Trophoblast cell (in vitro differentiated cells and primary cell): ENCODE data around the gene RCAN2.

Source experiments
- DNase-seq, 2 donors: peaks; one replicate each; pipeline ENCODE4 v3.0.0-alpha.2; 2016
- H2AFZ ChIP-seq: 2 replicates; pipeline ENCODE4 v1.6.1; 2013; ENCODE audit warnings: low read length, moderate library complexity, mild to moderate bottlenecking; ENCODE audit not compliant: insufficient read depth, poor library complexity
- H2AK5ac ChIP-seq: 2 replicates; pipeline ENCODE4 v1.6.1; 2013; ENCODE audit warnings: mild to moderate bottlenecking, low read length
- H2BK120ac ChIP-seq: 2 replicates; pipeline ENCODE4 v1.6.1; 2013; ENCODE audit warnings: low read length, mild to moderate bottlenecking, moderate library complexity; ENCODE audit not compliant: insufficient read depth, poor library complexity
- H2BK12ac ChIP-seq: 2 replicates; pipeline ENCODE4 v1.6.1; 2013; ENCODE audit warnings: mild to moderate bottlenecking, low read length, moderate library complexity
- H2BK5ac ChIP-seq: 2 replicates; pipeline ENCODE4 v1.6.1; 2013; ENCODE audit warnings: low read length, low read depth, moderate library complexity, mild to moderate bottlenecking; ENCODE audit not compliant: poor library complexity
- H3K14ac ChIP-seq: 2 replicates; pipeline ENCODE4 v1.6.1; 2013; ENCODE audit warnings: mild to moderate bottlenecking, low read length
- H3K18ac ChIP-seq: 2 replicates; pipeline ENCODE4 v1.6.1; 2013; ENCODE audit warnings: mild to moderate bottlenecking, low read length
- H3K23ac ChIP-seq: 2 replicates; pipeline ENCODE4 v1.6.1; 2013; ENCODE audit warnings: low read length
- H3K27ac ChIP-seq: 2 replicates; pipeline ENCODE4 v1.5.1; 2013; ENCODE audit warnings: low read depth, mild to moderate bottlenecking, inconsistent platforms, low read length, moderate library complexity
- H3K27me3 ChIP-seq: 2 replicates; pipeline ENCODE4 v1.6.1; 2013; ENCODE audit warnings: inconsistent platforms, mild to moderate bottlenecking, low read length, moderate library complexity; ENCODE audit not compliant: insufficient read depth
- H3K36me3 ChIP-seq, 2 experiments: 1 replicate in 1 of 2; 2 replicates in 1 of 2; pipeline ENCODE4 v1.6.1; 2013; ENCODE audit warnings: low read length in 2 of 2, mild to moderate bottlenecking in 2 of 2, moderate library complexity in 1 of 2; ENCODE audit not compliant: insufficient read depth in 2 of 2, control insufficient read depth in 1 of 2
- H3K4ac ChIP-seq: 2 replicates; pipeline ENCODE4 v1.6.1; 2013; ENCODE audit warnings: low read depth, mild to moderate bottlenecking, low read length, moderate library complexity
- H3K4me1 ChIP-seq, 2 experiments: 1 replicate in 1 of 2; 2 replicates in 1 of 2; pipeline ENCODE4 v1.6.1; 2013; ENCODE audit warnings: low read length in 2 of 2, mild to moderate bottlenecking in 2 of 2, moderate library complexity in 1 of 2; ENCODE audit not compliant: insufficient read depth in 2 of 2, control insufficient read depth in 1 of 2
- H3K4me2 ChIP-seq: 2 replicates; pipeline ENCODE4 v1.6.1; 2013; ENCODE audit warnings: inconsistent platforms, mild to moderate bottlenecking, low read length, moderate library complexity
- H3K4me3 ChIP-seq: 2 replicates; pipeline ENCODE4 v1.5.1; 2013; ENCODE audit warnings: mild to moderate bottlenecking, low read depth, low read length, inconsistent platforms
- H3K79me1 ChIP-seq: one replicate; pipeline ENCODE4 v1.6.1; 2013; ENCODE audit warnings: low read length
- H3K79me2 ChIP-seq: 2 replicates; pipeline ENCODE4 v1.6.1; 2013; ENCODE audit warnings: low read length, mild to moderate bottlenecking; ENCODE audit not compliant: control insufficient read depth, insufficient read depth, poor library complexity
- H3K9ac ChIP-seq: 2 replicates; pipeline ENCODE4 v1.6.1; 2013; ENCODE audit warnings: mild to moderate bottlenecking, low read length
- H3K9me3 ChIP-seq: 2 replicates; pipeline ENCODE4 v1.6.1; 2013; ENCODE audit warnings: low read depth, mild to moderate bottlenecking, control low read depth, inconsistent platforms, low read length; ENCODE audit not compliant: insufficient read depth
- H4K12ac ChIP-seq: 2 replicates; pipeline ENCODE4 v1.6.1; 2013; ENCODE audit warnings: low read depth, mild to moderate bottlenecking, low read length, moderate library complexity
- H4K8ac ChIP-seq: 2 replicates; pipeline ENCODE4 v1.6.1; 2013; ENCODE audit warnings: low read depth, mild to moderate bottlenecking, low read length, moderate library complexity
- H4K91ac ChIP-seq: one replicate; pipeline ENCODE4 v1.6.1; 2013; ENCODE audit warnings: low read depth, mild to moderate bottlenecking, low read length, moderate library complexity
- WGBS: extraction: QIAGEN DNeasy Blood & Tissue Kit; methylation state at CpG from one replicate; pipeline ENCODE4 v1.1.7; 2013; ENCODE audit warnings: missing lambda C conversion rate; ENCODE audit not compliant: insufficient read length, insufficient coverage; ENCODE audit errors: extremely low coverage; 5-methylcytosine and 5-hydroxymethylcytosine counted together

RCAN2 gene

DNA sequence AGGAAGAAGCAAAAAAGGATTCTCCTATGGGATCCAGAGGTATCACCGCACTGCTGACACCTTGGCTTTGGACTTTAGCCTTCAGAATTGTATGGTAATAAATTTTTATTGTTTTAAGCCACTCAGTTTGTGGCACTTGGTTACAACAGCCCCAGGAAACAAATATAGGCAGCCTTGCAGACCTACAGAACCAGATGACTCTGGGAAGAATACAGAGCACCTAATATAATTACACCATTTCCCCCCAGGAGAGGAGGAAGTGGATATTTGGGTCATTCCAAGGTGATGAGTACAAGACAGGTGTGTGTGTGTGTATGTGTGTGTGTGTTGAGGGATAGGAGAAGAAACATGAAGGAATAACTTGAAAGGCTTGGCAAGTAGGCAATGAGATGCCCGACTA, 236.3 kb downstream of the RCAN2 start:
- Histone ChIP-seq H3K9me3 (no peaks in the 10 kb centered on the region), H3K79me1 (no peaks in the 10 kb centered on the region)
- WGBS: no CpG with 5 or more reads among the region's 2 CpGs

DNA sequence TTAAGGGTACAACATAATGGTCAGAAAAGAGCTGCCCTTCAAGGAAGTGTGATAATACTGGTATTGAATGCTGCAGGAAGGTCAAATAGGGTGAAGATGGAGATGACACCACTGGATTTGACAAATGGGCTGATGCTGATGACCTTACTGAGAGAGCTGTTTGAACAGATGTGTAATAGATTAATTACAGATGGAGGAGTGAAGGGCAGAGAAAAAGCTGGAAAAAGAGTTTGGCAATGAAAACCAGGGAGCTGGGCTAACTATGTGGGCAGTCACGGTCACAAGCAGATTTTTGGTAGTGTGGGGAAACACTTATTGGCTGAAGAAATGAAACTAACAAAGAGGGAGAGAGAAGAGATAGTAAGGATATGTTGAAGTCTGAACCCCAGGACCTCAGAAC, 236.9 kb downstream of the RCAN2 start:
- no peak overlapping the region for H3K4ac ChIP-seq
- no peaks in the 10 kb centered on the region for H3K79me2 ChIP-seq
- H4K12ac ChIP-seq: no peak overlapping the region
- no peaks in the 10 kb centered on the region for H3K27me3 ChIP-seq
- H4K91ac ChIP-seq: no peak overlapping the region
- no peak overlapping the region for H3K4me2 ChIP-seq
- H3K14ac ChIP-seq: no peak overlapping the region
- H2AFZ ChIP-seq: no peak overlapping the region
- H3K4me1 ChIP-seq: no peaks in the 10 kb centered on the region
- no peak overlapping the region for H3K9ac ChIP-seq
- no peaks in the 10 kb centered on the region for H3K36me3 ChIP-seq
- H3K79me1 ChIP-seq: no peaks in the 10 kb centered on the region
- no peak overlapping the region for H2AK5ac ChIP-seq
- no peak overlapping the region for H2BK120ac ChIP-seq
- no peak overlapping the region for H2BK12ac ChIP-seq
- no peaks in the 10 kb centered on the region for H3K9me3 ChIP-seq
- no peak overlapping the region for H2BK5ac ChIP-seq
- no CpG with 5 or more reads among the region's 1 CpG for WGBS
- DNase-seq: no peak
- H3K27ac ChIP-seq: no peak overlapping the region
- H3K4me3 ChIP-seq: no peak overlapping the region
- no peak overlapping the region for H4K8ac ChIP-seq
- no peak overlapping the region for H3K18ac ChIP-seq
- no peak overlapping the region for H3K23ac ChIP-seq

More for the DNA sequence above, 236.3 kb downstream of the RCAN2 start:
- peak in 1 of 2 donors; percentile 3 for DNase-seq
- Histone ChIP-seq H3K14ac (no peak overlapping the region), H2BK120ac (no peak overlapping the region), H3K27me3 (no peaks in the 10 kb centered on the region), H3K18ac (no peak overlapping the region), H3K23ac (no peak overlapping the region), H4K8ac (no peak overlapping the region), H3K9ac (no peak overlapping the region), H2AFZ (no peak overlapping the region), H3K79me2 (no peaks in the 10 kb centered on the region), H3K4me3 (no peak overlapping the region), H3K36me3 (no peaks in the 10 kb centered on the region), H3K4me2 (no peak overlapping the region), H4K12ac (no peak overlapping the region), H3K27ac (no peak overlapping the region), H3K4me1 (no peaks in the 10 kb centered on the region), H2AK5ac (no peak overlapping the region), H4K91ac (no peak overlapping the region), H2BK12ac (no peak overlapping the region), H2BK5ac (no peak overlapping the region), H3K4ac (no peak overlapping the region)

DNA sequence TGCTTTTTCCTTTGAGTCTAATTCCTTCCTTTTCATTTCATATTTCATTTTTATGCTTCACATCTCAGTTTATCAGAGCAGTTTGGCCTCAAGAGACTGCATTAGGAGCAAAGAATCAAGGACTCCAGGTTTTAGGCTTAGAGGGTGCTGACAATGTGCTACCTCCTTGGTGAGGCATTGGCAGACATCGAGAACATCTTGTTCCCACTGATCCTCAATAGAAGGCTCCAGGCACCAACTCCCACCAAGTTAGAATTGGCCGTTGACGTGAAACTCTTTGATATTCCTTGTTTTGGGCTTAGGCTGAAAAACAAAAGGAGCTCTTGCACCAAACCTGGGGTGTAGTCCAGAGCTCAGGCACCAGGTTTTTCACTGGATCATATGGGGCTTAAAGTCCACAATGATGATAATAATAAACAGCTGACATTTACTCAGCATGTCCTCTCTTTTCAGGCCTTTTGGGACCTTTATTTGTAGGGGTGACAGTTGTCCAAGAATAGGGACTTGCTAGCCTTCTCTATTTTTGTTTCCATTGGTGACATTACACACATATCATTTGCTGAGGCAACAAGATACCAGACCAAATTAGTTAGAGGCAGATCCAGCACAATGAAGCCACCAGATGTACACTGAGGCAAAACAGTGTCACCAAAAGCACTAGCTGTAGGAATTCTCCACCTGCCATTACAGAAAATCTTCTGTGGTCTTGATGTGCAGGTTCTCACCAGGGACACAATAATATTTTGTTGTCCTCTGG, 239.5 kb downstream of the RCAN2 start:
- no peak overlapping the region for H3K27ac ChIP-seq
- H3K4me1 ChIP-seq: no peaks in the 10 kb centered on the region
- no peaks in the 10 kb centered on the region for H3K79me2 ChIP-seq
- no peak for DNase-seq
- no CpG with 5 or more reads among the region's 3 CpGs for WGBS
- no peak overlapping the region for H3K14ac ChIP-seq
- H2BK120ac ChIP-seq: no peak overlapping the region
- no peak overlapping the region for H2BK12ac ChIP-seq
- H2BK5ac ChIP-seq: no peak overlapping the region
- H3K9me3 ChIP-seq: no peaks in the 10 kb centered on the region
- H3K79me1 ChIP-seq: no peaks in the 10 kb centered on the region
- no peaks in the 10 kb centered on the region for H3K36me3 ChIP-seq
- no peak overlapping the region for H3K4me3 ChIP-seq
- H3K4ac ChIP-seq: no peak overlapping the region
- no peak overlapping the region for H3K23ac ChIP-seq
- H2AK5ac ChIP-seq: no peak overlapping the region
- H3K4me2 ChIP-seq: no peak overlapping the region
- no peak overlapping the region for H3K18ac ChIP-seq
- no peak overlapping the region for H4K12ac ChIP-seq
- no peak overlapping the region for H3K9ac ChIP-seq
- no peak overlapping the region for H2AFZ ChIP-seq
- H3K27me3 ChIP-seq: no peaks in the 10 kb centered on the region
- H4K91ac ChIP-seq: no peak overlapping the region
- no peak overlapping the region for H4K8ac ChIP-seq

DNA sequence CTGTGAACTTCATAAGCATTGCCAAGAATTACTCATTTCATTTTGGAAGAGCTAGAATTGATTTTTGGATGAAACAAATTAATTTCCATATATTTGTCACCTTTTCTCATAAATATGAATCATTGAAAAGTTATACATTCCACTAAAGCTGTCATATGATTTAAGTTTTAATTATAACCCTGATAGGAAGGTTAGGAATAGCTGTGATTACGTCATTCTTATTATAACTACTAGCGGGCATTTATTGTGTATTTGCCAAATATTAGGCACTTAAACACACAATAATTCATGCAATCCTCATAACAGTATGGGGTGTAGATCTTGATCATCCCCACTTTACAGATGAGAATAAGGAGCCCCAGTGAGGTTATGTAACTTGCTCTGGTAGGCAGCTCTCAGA, 243.1 kb downstream of the RCAN2 start:
- no peak overlapping the region for H3K14ac ChIP-seq
- H2AFZ ChIP-seq: no peak overlapping the region
- no peak overlapping the region for H4K8ac ChIP-seq
- no CpG with 5 or more reads among the region's 2 CpGs for WGBS
- no peak overlapping the region for H4K12ac ChIP-seq
- H3K9ac ChIP-seq: no peak overlapping the region
- no peak overlapping the region for H2BK5ac ChIP-seq
- no peaks in the 10 kb centered on the region for H3K79me1 ChIP-seq
- no peak overlapping the region for H2BK12ac ChIP-seq
- H3K4ac ChIP-seq: no peak overlapping the region
- no peak overlapping the region for H2AK5ac ChIP-seq
- H3K27ac ChIP-seq: no peak overlapping the region
- DNase-seq: no peak
- no peaks in the 10 kb centered on the region for H3K27me3 ChIP-seq
- H3K79me2 ChIP-seq: no peaks in the 10 kb centered on the region
- H3K4me3 ChIP-seq: no peak overlapping the region
- no peaks in the 10 kb centered on the region for H3K36me3 ChIP-seq
- H3K9me3 ChIP-seq: no peaks in the 10 kb centered on the region
- H3K18ac ChIP-seq: no peak overlapping the region
- no peak overlapping the region for H2BK120ac ChIP-seq
- H3K23ac ChIP-seq: no peak overlapping the region
- no peak overlapping the region for H4K91ac ChIP-seq
- H3K4me1 ChIP-seq: no peaks in the 10 kb centered on the region
- H3K4me2 ChIP-seq: no peak overlapping the region
